ENCODE data around the gene WDFY4. TPM values are rescaled to one million over a fixed set of nuclear protein-coding genes. Genes with fewer than 3 reads are reported as not detected.

The WDFY4 gene
- total RNA-seq, 1 donor from 2014 or later, result 0.25 TPM

DNA sequence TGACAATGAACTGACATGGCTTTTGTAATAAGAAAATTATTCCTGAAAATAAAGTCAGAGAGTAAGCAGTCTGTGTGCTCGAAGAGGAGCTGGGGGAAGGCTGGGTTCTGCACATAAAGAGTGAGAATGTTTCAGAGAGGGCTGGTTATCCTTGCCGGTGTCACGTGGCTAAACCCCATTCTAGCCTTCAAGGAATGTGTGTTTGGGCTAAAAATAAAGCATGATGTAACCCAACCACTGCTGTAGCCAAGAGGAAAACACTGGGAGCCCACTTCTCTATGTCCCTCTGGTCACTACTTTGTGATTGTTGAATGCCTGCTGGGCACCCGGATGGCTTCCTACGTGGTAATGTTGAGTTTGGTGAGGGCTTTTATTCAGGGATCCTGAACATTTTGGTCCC lies 23.5 kb downstream of the WDFY4 start:
- H3K4me1 Mint-ChIP-seq (ENCODE audit: low read depth, unreplicated experiment), result peaks cover 18% of the 10 kb centered on the region
- H3K9ac ChIP-seq (ENCODE audit: low read length), result no peak overlapping the region
- H3K36me3 Mint-ChIP-seq (ENCODE audit: low read depth, unreplicated experiment), result no peaks in the 10 kb centered on the region
- no peaks in the 10 kb centered on the region for H3K9me3 Mint-ChIP-seq (ENCODE audit: unreplicated experiment)
- peak overlapping the region; percentile 97 for H3K27ac Mint-ChIP-seq (ENCODE audit: unreplicated experiment)
- no peak overlapping the region for H3K27ac ChIP-seq (ENCODE audit: low read depth, low read length)
- no peak overlapping the region for H2AFZ ChIP-seq (ENCODE audit: low read depth, low read length)
- H3K4me1 ChIP-seq (ENCODE audit: insufficient read depth, low read length), result no peaks in the 10 kb centered on the region
- H3K36me3 ChIP-seq (ENCODE audit: insufficient read depth, low read length), result no peaks in the 10 kb centered on the region
- no peak overlapping the region for H3K4me3 Mint-ChIP-seq (ENCODE audit: unreplicated experiment)
- H3K79me2 ChIP-seq (ENCODE audit: insufficient read depth, low read length), result no peaks in the 10 kb centered on the region
- no peaks in the 10 kb centered on the region for H4K20me1 ChIP-seq (ENCODE audit: insufficient read depth, low read length)
- no peaks in the 10 kb centered on the region for H3K9me3 ChIP-seq (ENCODE audit: insufficient read depth, low read depth, low read length)
- H3K4me3 ChIP-seq (ENCODE audit: insufficient read depth, low read depth, low read length), result no peak overlapping the region
- peaks cover 14% of the 10 kb centered on the region for H3K27me3 Mint-ChIP-seq (ENCODE audit: low read depth, unreplicated experiment)
- FAIRE-seq, result no peak
- peaks cover 2% of the 10 kb centered on the region for H3K27me3 ChIP-seq (ENCODE audit: insufficient read depth, low read length)
- TF ChIP-seq CTCF (IDR thresholded peaks at IDR 0.05; ENCODE audit: insufficient read depth, low read depth, low read length), result no peak
- no peak for TF ChIP-seq EZH2 (IDR thresholded peaks at IDR 0.05; ENCODE audit: insufficient read depth, low read length)
- no peak overlapping the region for H3K4me2 ChIP-seq (ENCODE audit: low read length)
- no peak for DNase-seq (ENCODE audit: low read depth)

- no peak for TF ChIP-seq CTCF (IDR thresholded peaks at IDR 0.05; ENCODE audit: insufficient read depth, low read depth, low read length)
- TF ChIP-seq EZH2 (IDR thresholded peaks at IDR 0.05; ENCODE audit: insufficient read depth, low read length), result no peak
- Mint-ChIP-seq H3K27me3 (ENCODE audit: low read depth, unreplicated experiment) (peaks cover 7% of the 10 kb centered on the region), H3K9me3 (ENCODE audit: unreplicated experiment) (peaks cover 4% of the 10 kb centered on the region), H3K36me3 (ENCODE audit: low read depth, unreplicated experiment) (no peaks in the 10 kb centered on the region), H3K27ac (ENCODE audit: unreplicated experiment) (no peak overlapping the region), H3K4me1 (ENCODE audit: low read depth, unreplicated experiment) (peaks cover 20% of the 10 kb centered on the region), H3K4me3 (ENCODE audit: unreplicated experiment) (no peak overlapping the region)
- H3K4me2 ChIP-seq (ENCODE audit: low read length), result no peak overlapping the region
- H2AFZ ChIP-seq (ENCODE audit: low read depth, low read length), result no peak overlapping the region
- no peak overlapping the region for H3K27ac ChIP-seq (ENCODE audit: low read depth, low read length)
- H3K4me1 ChIP-seq (ENCODE audit: insufficient read depth, low read length), result no peaks in the 10 kb centered on the region
- H3K9me3 ChIP-seq (ENCODE audit: insufficient read depth, low read depth, low read length), result peaks cover 2% of the 10 kb centered on the region
- H3K79me2 ChIP-seq (ENCODE audit: insufficient read depth, low read length), result no peaks in the 10 kb centered on the region
- no peaks in the 10 kb centered on the region for H4K20me1 ChIP-seq (ENCODE audit: insufficient read depth, low read length)
- no peak for FAIRE-seq
- no peak overlapping the region for H3K4me3 ChIP-seq (ENCODE audit: insufficient read depth, low read depth, low read length)
- no peak overlapping the region for H3K9ac ChIP-seq (ENCODE audit: low read length)
- DNase-seq (ENCODE audit: low read depth), result no peak
- peaks cover 2% of the 10 kb centered on the region for H3K27me3 ChIP-seq (ENCODE audit: insufficient read depth, low read length)
- no peaks in the 10 kb centered on the region for H3K36me3 ChIP-seq (ENCODE audit: insufficient read depth, low read length)
These were observed 26.1 kb downstream of the WDFY4 start for GRCh38 chr10:48710647-48711275.

- H3K4me2 ChIP-seq (ENCODE audit: low read length), result no peak overlapping the region
- H3K4me3 ChIP-seq (ENCODE audit: insufficient read depth, low read depth, low read length), result no peak overlapping the region
- no peak for TF ChIP-seq EZH2 (IDR thresholded peaks at IDR 0.05; ENCODE audit: insufficient read depth, low read length)
- no peak for TF ChIP-seq CTCF (IDR thresholded peaks at IDR 0.05; ENCODE audit: insufficient read depth, low read depth, low read length)
- no peak overlapping the region for H3K27ac Mint-ChIP-seq (ENCODE audit: unreplicated experiment)
- H3K4me3 Mint-ChIP-seq (ENCODE audit: unreplicated experiment), result no peak overlapping the region
- H3K9ac ChIP-seq (ENCODE audit: low read length), result no peak overlapping the region
- no peak overlapping the region for H3K27ac ChIP-seq (ENCODE audit: low read depth, low read length)
- H3K9me3 Mint-ChIP-seq (ENCODE audit: unreplicated experiment), result peaks cover 4% of the 10 kb centered on the region
- FAIRE-seq, result no peak
- no peak for DNase-seq (ENCODE audit: low read depth)
- no peaks in the 10 kb centered on the region for H3K4me1 ChIP-seq (ENCODE audit: insufficient read depth, low read length)
- H3K79me2 ChIP-seq (ENCODE audit: insufficient read depth, low read length), result no peaks in the 10 kb centered on the region
- peaks cover 2% of the 10 kb centered on the region for H3K27me3 ChIP-seq (ENCODE audit: insufficient read depth, low read length)
- H3K9me3 ChIP-seq (ENCODE audit: insufficient read depth, low read depth, low read length), result peaks cover 2% of the 10 kb centered on the region
- no peaks in the 10 kb centered on the region for H4K20me1 ChIP-seq (ENCODE audit: insufficient read depth, low read length)
- no peaks in the 10 kb centered on the region for H3K36me3 ChIP-seq (ENCODE audit: insufficient read depth, low read length)
- no peak overlapping the region for H2AFZ ChIP-seq (ENCODE audit: low read depth, low read length)
- peaks cover 2% of the 10 kb centered on the region for H3K27me3 Mint-ChIP-seq (ENCODE audit: low read depth, unreplicated experiment)
- no peaks in the 10 kb centered on the region for H3K36me3 Mint-ChIP-seq (ENCODE audit: low read depth, unreplicated experiment)
- peaks cover 19% of the 10 kb centered on the region for H3K4me1 Mint-ChIP-seq (ENCODE audit: low read depth, unreplicated experiment)
These were observed 27.2 kb downstream of the WDFY4 start for GRCh38 chr10:48711830-48712229.

All from astrocyte (in vitro differentiated cells and primary cell).